ENCODE results near the gene RNF169.
A peak's percentile ranks its signal among the peaks of the same experiment; 100 is the strongest.

Gene RNF169

GRCh38 chr11:74863410-74863809, 114.8 kb downstream of the RNF169 start:
- FAIRE-seq (no peak), DNase-seq (ENCODE audit: insufficient read length) (no peak)
- TF ChIP-seq POLR2AphosphoS5 (IDR thresholded peaks at IDR 0.05; ENCODE audit: low read depth, low read length) (no peak), POLR2A (IDR thresholded peaks at IDR 0.05; ENCODE audit: low read depth, low read length) (no peak), TAF1 (IDR thresholded peaks at IDR 0.05; ENCODE audit: borderline replicate concordance, low read depth, low read length) (no peak)

DNA sequence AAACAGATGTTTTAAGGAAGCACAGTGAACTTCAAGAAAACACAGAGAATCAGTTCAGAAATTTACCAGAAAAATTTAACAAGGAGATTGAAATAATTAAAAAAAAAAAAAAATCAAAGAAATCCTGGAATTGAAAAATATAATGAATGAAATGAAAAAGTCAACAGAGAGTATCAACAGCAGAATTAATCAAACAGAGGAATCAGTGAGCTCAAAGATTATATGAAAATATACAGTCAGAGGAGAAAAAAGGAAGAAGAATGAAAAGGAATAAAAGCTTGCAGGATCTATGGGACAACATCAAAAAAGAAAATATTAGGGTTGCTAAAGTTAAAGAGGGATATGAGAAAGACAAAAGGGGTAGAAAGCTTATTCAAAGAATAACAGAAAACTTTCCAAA, 117.9 kb downstream of the RNF169 start:
- TF ChIP-seq TAF1 (IDR thresholded peaks at IDR 0.05; ENCODE audit: borderline replicate concordance, low read depth, low read length) (no peak), POLR2AphosphoS5 (IDR thresholded peaks at IDR 0.05; ENCODE audit: low read depth, low read length) (no peak), POLR2A (IDR thresholded peaks at IDR 0.05; ENCODE audit: low read depth, low read length) (no peak)
- no peak for DNase-seq (ENCODE audit: insufficient read length)
- FAIRE-seq, result no peak

- DNase-seq (ENCODE audit: insufficient read length), result no peak
- peak; percentile 67 for FAIRE-seq
- TF ChIP-seq TAF1 (IDR thresholded peaks at IDR 0.05; ENCODE audit: borderline replicate concordance, low read depth, low read length) (no peak), POLR2AphosphoS5 (IDR thresholded peaks at IDR 0.05; ENCODE audit: low read depth, low read length) (no peak), POLR2A (IDR thresholded peaks at IDR 0.05; ENCODE audit: low read depth, low read length) (no peak)
Measured at GRCh38 chr11:74870485-74870884, 121.8 kb downstream of the RNF169 start.

GRCh38 chr11:74871037-74871436, 122.4 kb downstream of the RNF169 start:
- DNase-seq (ENCODE audit: insufficient read length), result no peak
- TF ChIP-seq POLR2AphosphoS5 (IDR thresholded peaks at IDR 0.05; ENCODE audit: low read depth, low read length), result no peak
- no peak for TF ChIP-seq POLR2A (IDR thresholded peaks at IDR 0.05; ENCODE audit: low read depth, low read length)
- TF ChIP-seq TAF1 (IDR thresholded peaks at IDR 0.05; ENCODE audit: borderline replicate concordance, low read depth, low read length), result no peak
- FAIRE-seq, result no peak

DNA sequence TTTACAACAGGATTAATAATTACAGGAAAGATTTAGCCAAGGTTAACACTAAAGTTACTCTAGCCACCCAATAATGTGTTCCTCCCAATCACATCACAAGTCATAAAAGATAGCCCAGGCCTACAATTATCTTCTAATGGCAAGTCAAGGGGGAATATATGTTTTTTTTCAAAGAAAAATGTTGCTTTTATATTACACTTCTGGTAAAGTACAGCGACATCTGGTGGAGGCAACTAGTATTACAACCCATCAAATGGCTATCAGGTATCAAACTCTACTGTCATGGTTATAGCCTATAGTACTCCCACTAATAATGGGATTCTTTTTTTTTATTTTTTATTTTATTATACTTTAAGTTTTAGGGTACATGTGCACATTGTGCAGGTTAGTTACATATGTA, 128.5 kb downstream of the RNF169 start:
- DNase-seq (ENCODE audit: insufficient read length) (no peak), FAIRE-seq (no peak)
- TF ChIP-seq TAF1 (IDR thresholded peaks at IDR 0.05; ENCODE audit: borderline replicate concordance, low read depth, low read length), result no peak
- no peak for TF ChIP-seq POLR2AphosphoS5 (IDR thresholded peaks at IDR 0.05; ENCODE audit: low read depth, low read length)
- no peak for TF ChIP-seq POLR2A (IDR thresholded peaks at IDR 0.05; ENCODE audit: low read depth, low read length)
